Kidney glomerular epithelial cell (primary cell): Measurements from ENCODE around the gene MRTFA.
A peak's percentile ranks its signal among the peaks of the same experiment; 100 is the strongest.
"Not testable (repeated sequence)": the region's sequence is repeated elsewhere in the genome, so short reads cannot be mapped to it uniquely, and the experiment has no call there.

Source experiments
- DNase-seq: peaks from one replicate; lab custom pipeline; 2025; lab: John Stamatoyannopoulos, UW

Gene MRTFA

DNA sequence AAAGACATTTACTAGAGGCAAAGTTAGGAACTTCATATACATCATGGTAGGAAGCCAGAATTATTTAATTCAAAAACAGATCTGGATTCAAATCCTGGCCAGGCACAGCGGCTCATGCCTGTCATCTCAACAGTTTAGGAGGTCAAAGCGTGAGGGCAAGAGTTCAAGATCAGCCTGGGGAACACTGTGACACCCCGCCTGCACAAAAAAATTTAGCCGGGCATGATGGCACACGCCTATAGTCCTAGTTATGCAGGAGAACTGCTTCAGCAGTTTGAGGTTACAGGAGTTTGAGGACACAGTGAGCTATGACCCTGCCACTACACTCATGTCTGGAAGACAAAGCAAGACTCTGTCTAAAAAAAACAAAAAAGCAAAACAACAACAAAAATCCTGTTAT lies 8.9 kb downstream of the MRTFA start:
- DNase-seq = no peak

DNA sequence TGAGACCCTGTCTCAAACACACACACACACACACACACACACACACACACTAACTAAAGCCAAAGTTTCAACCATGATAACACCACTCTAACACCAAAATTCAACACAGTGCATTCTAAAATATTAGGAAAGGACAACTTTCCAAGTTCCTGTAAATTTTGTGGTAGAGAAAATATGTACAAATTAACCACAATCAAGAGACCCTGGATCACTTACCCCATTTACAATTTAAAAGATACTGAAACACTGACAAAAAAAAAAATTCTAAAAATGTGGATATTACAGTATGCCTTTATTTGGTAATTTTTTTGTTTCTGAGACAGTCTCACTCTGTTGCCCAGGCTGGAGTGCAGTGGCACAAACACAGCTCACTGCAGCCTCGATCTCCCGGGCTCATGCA lies 9.7 kb downstream of the MRTFA start:
- DNase-seq = no peak

DNA sequence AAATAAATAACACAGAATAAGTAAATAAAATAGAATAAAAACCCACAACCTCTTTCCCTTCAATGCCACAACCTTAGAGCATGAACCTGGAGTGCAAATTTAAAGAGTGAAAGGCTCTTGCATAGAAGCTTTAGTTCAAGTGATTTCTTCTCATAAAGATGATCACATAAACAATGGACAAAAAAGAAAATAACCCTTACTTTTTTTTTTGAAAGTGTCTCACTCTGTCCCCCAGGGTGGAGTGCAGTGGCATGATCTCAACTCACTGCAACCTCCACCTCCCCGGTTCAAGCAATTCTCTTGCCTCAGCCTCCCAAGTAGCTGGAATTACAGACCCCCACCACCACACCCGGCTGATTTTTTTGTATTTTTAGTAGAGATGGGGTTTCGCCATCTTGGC lies 10.7 kb downstream of the MRTFA start:
- DNase-seq = not testable (repeated sequence)

DNA sequence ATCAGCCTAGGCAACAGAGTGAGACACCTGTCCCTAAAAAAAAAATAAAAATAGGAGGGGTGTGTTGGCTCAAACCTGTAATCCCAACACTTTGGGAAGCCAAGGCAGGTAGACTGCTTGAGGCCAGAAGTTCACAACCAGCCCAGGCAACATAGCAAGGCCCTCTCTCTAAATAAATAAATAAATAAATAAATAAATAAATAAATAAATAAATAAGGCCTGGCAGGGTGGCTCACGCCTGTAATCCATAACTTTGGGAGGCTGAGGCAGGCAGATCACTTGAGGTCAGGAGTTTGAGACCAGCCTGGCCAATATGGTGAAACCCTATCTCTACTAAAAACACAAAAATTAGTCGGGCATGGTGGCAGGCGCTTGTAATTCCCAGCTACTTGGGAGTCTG lies 11.2 kb downstream of the MRTFA start:
- not testable (repeated sequence) for DNase-seq

DNA sequence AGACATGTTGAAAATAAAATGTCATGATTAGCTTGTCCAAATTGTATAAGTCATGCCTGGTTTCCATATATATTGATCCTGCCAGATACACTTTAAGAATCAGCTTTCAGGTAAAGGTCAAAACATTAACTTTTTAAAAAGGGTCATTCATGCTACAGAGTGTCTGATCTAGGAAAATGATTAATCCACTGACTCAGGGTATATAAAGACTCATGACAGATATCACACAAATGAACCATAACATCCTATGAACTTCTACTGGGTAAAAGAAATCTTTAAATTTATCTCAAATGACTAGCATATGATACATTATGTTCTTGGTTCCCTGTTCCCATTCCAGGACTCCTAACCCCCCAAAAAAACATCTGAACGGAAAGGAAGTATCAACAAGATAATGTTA lies 11.7 kb downstream of the MRTFA start:
- no peak for DNase-seq

DNA sequence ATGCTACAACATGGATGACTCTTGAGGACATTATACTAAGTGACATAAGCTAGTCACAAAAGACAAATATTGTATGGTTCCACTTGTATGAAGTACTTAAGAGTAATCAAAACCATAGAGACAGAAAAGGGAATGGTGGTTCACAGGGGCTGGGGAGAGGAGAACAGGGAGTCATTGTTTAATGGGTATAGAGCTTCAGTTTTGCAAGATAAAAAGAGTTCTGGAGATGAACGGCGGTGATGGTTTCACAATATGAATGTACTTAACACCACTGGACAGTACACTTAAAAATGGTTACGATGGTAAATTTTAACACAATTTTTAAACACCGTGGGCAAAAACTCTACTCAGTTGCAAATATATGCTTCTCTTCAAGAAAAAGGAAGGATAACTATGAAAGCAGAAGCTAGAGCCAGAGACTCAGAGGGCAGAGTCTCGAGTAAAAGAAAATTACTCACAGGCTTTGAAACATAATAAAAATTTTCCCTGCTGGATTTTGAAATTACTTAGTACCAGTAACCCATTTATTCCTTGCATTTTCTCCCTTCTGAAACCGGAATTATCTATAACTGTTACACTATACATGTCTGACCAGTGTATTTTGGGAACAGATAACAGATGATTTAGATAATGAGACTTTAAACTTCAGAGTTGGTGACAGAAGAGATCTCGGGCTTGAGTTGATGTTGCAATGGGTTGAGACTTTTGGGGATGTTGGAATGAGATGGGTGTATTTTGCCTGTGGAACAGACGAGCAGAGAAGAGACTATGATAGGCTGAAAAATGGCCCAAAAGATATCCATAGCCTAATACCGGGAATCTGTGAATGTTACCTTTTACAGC lies 15.0 kb downstream of the MRTFA start:
- DNase-seq = no peak

DNA sequence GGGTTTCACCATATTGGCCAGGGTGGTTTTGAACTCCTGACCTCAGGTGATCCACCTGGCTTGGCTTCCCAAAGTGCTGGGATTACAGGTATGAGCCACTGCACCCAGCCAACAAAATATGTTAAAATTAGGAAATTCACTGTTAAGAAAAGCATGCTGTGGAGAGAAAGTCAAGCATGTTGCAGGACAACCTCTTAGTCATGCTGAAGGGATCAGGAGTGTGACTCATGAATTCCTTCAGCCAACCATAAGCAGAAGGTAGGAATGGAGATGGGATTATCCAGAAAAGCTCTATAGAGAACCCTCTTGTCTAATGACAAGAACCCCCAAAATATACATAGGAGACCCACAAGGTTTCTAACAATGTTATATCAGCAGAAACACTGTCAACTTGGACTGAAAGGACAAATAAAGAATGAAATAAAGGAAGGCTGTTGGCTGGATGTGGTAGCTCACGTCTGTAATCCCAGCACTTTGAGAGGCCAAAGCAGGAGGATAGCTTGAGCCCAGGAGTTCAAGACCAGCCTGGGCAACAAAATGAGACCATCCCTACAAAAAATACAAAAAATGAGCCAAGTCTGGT lies 16.0 kb downstream of the MRTFA start:
- no peak for DNase-seq

DNA sequence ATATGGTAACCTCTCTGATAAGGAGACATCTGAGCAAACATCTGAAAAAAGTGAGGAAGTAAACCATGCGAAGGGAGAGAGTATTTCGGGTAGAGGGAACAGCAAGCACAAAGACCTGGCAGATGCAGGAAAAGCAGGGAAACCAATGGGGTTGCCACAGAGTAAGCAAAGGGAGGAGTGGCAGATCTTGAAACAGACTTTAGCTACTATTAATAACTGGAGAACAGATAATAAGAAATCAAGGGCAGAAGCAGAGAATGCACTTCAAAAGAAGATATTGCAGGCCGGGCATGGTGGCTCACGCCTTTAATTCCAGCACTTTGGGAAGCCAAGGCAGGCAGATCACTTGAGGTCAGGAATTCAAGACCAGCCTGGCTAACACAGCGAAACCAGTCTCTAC lies 18.1 kb downstream of the MRTFA start:
- DNase-seq = no peak

DNA sequence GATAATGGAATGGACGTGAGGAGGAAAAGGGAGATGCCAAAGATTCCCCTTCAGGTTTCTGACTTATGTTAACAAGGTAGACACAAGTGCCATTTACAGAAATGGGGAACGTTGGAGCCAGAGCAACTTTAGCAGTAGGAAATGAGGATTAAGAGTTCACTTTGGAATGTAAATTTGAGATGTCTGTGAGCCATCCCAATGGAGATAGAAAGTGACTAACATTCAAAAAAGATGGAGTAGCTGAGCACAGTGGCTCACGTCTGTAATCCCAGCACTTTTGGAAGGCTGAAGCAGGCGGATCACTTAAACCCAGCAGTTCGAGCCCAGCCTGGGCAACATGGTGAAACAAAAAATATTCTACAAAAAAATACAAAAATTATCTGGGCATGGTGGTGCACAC lies 19.9 kb downstream of the MRTFA start:
- DNase-seq = no peak

DNA sequence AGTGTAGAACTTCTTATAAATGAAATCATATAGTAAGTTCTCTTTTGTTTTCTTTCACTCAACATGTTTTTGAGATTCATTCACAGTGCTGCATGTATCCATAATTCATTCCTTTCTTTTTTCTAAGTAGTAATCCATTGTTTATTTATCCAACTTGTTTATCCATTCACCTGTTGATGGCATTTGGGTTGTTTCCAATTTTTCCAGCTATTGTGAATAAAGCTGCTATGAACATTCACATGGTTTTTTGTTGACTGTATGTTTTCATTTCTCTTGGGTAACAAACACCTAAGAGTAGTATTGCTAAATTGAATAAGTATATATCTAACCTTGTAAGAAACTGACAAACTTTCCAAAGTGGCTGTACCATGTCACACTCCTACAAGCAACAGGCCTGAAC lies 23.5 kb downstream of the MRTFA start:
- DNase-seq = no peak

DNA sequence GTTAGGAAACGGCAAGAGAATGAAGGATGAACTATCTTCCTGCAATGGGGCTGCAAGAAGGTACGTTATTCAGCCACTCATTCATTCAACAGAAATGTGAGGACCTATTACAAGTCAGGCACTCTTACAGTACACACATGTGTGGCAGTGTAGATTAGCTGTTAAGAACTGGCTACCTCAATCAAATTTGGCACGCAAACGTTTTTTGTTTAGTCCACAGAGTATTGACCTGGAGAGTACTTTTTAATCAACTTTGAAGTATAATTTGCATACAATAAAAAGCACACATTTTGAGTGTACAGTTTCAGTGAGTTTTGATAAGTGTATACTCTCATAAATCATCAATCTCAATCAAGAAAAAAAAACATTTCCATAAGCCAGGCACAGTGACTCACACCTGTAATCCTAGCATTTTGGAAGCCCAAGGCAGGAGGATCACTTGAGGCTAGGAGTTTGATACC lies 24.2 kb downstream of the MRTFA start:
- no peak for DNase-seq

DNA sequence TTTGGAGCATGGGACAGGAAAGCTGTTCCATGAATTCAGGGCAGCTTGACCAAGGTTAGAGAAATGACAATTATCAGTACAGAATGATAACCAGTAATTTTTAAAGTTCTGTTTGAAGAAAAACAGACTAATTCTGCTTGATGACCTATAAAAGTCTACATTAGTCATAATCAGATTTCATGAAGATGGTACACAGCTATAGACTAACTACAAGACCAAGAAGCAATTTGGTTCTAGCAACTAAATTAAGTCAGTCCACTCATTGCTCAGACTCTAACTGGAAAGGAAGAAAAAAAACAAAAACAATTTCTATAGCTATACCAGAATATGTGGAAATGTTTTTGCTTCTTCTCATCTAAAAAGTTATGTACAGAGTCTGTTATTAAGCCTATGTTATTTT lies 24.9 kb downstream of the MRTFA start:
- DNase-seq = no peak

DNA sequence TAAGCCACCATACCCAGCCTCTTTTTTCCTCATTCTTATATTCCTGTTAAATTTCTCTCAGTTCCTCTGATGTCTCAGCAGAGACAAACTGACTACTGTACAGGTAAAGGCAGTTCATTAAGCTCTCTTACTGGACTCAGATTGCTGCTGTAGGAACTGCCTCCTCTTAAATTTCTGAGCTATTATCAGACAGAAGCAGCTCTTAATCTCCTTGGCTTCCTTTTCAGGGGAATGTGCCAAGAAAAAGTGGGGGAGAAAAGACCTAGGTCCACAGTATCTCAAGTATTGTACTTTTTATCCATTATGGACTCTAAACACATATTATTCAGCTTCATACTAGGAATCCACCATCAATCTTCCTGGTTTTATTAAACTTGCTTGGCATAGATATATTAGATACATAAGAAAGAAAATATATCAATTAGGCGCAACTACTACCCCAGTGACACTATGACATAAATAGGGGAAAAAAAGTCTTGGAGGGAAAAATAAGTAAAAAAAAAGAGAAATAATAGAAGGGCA lies 26.1 kb downstream of the MRTFA start:
- no peak for DNase-seq

DNA sequence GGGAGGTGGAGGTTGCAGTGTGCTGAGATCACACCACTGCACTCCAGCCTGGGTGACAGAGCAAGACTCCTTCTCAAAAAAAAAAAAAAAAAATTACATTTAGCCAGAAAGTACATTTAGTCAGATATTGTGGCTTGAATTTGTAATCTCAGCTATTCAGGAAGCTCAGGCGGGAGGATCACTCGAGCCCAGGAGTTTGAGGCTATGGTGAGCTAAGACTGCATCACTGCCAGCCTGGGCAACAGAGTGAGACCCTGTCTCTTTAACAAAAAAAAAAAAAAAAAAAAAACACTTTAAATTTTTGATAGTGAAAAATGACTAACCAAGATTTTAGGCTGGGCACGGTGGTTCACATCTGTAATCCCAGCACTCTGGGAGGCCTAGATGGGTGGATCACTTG lies 27.3 kb downstream of the MRTFA start:
- DNase-seq = no peak

DNA sequence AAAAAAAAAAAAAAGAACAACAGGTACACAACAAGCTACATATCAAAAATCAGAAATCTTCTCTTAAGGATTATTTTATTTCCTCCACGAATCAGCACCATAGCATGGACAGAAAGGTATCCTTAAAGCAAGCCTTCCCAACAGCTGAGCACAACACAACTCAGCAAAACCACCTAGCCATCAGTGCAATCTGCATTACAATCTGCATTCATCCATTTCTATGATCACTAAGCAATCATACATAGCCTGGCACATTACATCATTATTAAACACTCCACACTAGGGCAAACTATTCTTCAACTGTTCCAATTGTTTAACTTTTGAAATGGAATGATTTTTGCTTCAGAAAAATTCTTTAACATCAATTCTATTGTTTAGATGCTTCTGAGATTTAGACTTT lies 29.0 kb downstream of the MRTFA start:
- no peak for DNase-seq

DNA sequence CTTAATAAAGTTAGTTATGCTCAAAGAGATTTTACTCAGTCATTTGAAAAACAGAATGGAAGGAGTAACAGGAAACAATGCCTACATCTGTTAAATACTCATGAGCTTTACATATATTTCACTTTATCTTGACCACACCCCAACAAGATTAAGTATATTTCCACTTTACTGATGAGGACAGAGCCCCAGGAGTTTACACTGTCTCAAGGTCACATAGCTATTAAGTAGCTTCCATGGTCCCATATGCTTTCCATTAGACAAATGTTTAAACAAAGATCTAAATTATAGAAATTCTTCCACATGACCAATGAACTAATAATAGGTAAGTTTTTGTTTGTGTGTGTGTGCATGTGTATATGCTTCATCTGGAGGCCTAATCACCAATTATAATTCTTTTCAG lies 30.2 kb downstream of the MRTFA start:
- no peak for DNase-seq

DNA sequence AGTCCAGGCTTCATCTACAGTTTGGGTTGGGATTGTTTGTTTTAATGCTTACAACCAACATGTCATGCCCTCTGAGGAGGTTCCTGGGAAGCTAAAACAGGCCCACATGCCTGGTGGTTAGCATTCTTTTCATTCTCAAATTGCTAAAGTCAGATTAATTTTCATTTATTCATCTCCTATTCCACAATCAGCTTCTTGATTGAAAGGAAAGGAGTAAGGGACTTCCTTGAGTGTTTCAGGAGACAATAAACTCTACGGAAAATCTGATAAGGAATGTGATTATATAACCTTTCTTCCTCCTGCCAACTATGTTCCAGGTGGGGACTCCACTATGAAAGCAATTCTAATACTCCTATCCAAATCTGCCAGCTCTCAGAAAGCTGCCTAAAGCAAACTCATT lies 30.8 kb downstream of the MRTFA start:
- DNase-seq = no peak

DNA sequence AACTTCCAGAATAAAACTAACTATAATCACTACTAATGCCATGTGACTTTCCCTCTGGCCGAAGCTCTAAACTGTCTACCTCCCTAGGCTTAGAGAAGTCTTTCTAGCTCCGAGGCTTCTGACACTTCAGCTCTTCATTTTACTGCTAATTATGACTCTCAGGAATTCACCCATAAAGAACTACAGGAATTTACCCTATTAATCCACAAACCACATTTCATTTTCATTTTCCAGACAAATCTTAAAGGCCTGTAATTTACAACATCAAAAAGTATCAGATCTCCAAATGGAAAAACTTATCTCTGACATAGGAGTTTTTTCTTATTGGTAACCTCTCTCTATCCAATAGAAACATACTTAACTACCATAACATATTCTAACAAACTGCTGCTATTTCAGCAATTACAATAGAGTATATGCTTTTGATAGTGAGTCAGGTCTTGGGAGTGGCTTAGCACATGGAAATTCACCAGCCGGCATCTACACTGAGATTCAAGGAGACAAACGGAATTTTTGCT lies 33.4 kb downstream of the MRTFA start:
- peak; percentile 73 for DNase-seq

DNA sequence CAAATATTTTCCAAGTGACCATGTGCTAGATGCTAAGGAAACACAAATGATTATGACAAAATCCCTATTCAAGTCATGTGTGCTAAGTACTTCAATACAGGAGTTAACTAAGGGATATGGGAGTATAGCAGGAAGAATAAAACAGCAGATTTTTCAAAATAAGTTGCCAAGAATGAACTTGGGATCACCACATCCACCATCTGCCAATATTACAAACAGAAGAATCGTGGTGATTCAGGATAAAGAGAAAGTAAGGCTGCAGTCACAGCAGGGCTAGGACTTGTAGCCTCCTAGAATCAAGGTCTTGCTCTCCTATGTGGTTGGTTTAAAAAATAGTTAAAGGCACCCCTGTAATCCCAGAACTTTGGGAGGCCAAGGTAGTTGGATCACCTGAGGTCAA lies 34.3 kb downstream of the MRTFA start:
- no peak for DNase-seq

DNA sequence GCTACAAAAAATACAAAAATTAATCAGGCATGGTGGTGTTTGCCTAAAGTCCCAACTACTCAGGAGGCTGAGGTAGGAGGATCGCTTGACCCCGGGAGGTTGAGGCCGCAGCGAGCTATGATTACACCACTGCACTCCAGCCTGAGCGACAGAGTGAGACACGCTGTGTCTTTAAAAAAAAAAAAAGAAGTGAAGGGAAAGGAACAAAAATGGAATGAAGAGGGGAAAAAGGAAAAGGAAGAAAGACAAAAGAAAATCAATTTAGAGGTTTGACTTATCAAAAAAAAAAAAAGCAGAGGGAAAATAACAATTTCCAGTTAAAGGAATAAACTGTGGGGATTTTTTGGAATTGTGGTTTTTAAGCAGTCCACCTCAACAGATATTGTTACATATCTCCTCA lies 36.8 kb downstream of the MRTFA start:
- DNase-seq = no peak

DNA sequence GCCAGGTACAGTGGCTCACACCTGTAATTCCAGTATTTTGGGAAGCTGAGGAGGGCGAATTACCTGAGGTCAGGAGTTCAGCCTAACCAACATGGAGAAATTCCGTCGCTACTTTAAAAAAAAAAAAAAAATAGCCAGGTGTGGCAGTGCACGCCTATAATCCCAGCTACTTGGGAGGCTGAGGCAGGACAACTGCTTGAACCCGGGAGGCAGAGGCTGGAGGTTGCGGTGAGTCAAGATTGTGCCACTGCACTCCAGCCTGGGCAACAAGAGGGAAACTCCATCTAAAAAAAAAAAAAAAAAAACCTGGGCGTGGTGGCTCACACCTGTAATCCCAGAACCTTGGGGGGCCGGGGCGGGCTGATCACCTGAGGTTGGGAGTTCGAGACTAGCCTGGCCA lies 37.8 kb downstream of the MRTFA start:
- not testable (repeated sequence) for DNase-seq

DNA sequence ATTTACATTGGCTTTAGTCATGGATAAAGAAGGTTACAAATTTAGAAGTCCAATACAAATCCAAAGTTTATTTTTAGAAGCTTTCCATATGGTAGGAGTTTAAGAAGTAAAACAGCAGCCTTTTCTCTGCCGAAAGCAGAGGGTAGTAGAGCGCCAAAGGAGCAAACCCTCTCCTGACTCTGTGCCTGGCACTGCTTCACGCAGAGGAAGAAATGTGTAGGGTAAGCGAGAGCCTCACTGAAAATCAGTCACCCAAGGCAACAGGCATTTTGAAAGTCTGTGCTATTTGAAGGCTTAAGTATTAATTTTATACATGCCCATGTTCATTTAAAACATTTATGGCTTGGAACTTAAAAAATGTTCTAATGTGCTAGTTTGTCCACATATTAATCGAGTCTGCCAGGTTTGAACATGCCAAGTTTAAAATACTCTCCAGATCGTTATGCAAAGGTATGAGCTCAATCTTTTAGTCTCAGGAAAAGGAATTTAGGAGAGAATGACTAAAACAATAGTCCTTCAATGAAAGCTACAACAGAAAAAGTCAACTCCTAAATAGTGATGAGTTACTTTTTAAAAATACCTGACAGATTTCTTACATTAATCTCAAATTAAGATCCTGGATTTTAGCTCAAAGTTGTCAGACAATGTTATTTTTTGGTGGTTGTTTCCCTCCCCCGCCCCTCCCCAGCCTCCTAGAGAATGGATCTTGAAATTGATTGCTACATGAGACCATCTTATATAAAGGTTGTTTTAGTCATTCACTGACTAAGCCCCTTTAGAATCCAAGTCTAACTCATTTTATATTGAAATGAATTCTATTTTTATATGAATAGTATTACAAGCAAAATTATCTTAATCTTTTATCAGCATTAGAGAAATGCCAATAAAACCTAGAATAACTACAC lies 38.7 kb downstream of the MRTFA start:
- DNase-seq = peak; percentile 64
